Left colon (tissue), 2 donors: ENCODE data around the gene CDK6. TPM values are rescaled to one million over a fixed set of nuclear protein-coding genes. Genes with fewer than 3 reads are reported as not detected.

Experiments used
- ATAC-seq: fragments of 200-7000 bp; cut with Tn5 transposase; one replicate; pipeline ENCODE4 v1.9.1; 2020; ENCODE audit warnings: mild to moderate bottlenecking, moderate library complexity
- DNase-seq, 2 donors: peaks; one replicate each; pipeline ENCODE4 v3.0.0-alpha.2; 2020
- intact Hi-C, 2 donors: fragments of 100-400 bp; cut with DNase I in 1 of 2; cut with micrococcal nuclease in 1 of 2; formaldehyde crosslinking; loops; one replicate each; pipeline versions ENCODE4 v1.11.2 to v1.14.0; 2022; cut with DNase I, micrococcal nuclease
- total RNA-seq, 2 donors: library from RNA; stranded (reverse); fragmentation: NEBNext Ultra II Directional; extraction: Animal tissue kit (Norgen Biotek cat#: 25700); gene quantifications; one replicate each; pipeline ENCODE4 v1.2.1, GENCODE V29; 2021
- donor health status: DM: no; HTN: no; CAD: no.
- donor health status: DM: yes; HTN: yes; CAD: no.

CDK6 gene
- total RNA-seq, 2 donors from 2014 or later: 27.2 to 35.5 TPM

DNA sequence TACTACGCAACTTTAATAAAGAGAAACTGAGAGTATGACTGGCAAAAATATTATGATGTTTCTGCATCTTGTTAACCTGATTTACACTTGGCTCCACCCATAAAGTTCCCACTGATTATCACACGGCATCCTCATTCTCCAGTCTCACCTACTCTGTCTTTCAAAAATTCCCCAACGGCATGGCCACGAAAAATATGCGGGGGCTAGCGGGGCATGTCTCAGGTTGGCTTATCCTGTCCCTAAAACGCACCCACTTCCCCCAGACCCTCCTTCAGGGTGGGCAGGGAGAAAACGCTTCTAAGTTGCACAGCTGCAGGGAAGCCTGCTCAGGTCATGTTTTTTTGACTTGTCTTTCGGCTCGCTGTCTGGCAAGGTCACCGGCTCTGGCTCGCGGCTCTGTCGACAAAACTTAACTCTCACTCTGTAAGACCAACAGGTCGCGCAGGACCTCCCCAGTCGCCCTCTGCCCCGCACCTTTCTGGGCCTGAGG lies 3.8 kb downstream of the CDK6 start:
- peak; percentile 0 for ATAC-seq
- no peak for DNase-seq
- intact Hi-C loops: loop anchor here in 1 of 2 donors (10.0 kb wide), 2 partner anchors 118 to 208 kb away; no protein-coding TSS in a partner anchor

DNA sequence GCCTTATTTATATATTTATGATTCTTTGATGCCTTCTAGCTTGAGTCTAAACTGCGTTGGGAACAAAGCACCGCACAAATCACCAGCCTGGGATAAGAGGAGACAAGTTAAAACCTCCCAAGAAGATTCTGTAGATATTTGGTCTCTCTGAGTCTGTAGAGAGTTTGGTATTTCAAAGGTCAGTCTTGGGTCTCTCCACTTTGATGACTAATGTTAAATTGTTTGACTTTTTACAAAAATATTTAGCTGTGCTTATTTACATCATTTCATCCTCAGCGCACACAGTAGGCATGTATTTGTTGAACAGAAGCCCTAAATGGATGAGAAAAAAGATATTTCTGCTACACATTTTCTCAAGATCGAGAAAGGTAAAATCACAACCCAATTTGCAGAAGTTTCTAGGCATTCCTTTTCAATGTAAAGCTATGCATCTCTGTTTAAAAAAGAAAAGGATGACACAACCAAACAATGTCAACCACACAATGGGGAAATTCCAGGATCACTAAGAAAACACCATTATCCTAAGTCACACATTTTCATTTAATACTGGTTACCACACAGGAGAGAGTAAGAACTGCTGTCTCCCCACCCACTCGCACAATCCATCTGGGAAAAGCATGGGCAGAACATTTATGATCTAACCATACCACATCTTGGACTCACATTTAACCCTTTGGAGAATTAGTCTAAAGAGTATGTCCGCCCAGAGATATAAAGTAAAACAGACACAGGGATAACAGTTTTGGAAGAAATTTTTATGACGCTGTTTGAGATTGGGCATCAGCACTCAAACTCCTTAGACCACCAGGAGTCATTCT lies 4.4 kb downstream of the CDK6 start:
- intact Hi-C loops: loop anchor here in 1 of 2 donors (10.0 kb wide), 2 partner anchors 117 to 207 kb away; no protein-coding TSS in a partner anchor
- no peak for ATAC-seq

DNA sequence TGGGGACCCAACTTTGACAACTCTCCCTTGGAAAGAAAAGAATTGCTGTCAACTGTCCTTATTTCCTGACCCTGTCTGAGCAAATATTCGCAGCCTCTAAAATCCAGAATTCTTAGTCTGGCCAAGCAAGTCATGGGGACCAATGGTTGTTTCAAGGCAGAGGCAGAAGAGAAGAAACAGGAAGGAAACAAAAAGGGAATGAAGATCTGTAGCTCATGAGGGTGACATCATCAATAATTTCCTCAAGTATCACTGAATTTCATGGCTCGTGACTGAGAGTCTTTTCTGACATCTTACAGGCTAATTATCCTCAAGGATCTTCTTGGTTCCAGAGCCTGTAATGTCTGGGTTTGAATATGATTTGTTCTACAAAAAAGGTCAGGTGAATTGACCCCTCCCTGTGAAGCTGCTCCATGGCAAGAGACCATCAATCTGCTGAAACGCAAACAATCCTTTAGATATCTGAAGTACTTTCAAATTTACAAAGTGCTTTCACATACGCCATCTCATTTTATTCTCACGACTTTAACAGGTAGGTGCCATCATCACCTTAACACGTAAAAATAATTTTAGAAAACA lies 5.8 kb downstream of the CDK6 start:
- DNase-seq (no peak), ATAC-seq (no peak)
- intact Hi-C loops: loop anchor here in 1 of 2 donors (10.0 kb wide), 2 partner anchors 116 to 206 kb away; no protein-coding TSS in a partner anchor

More for the DNA sequence above, 4.4 kb downstream of the CDK6 start:
- no peak for DNase-seq

DNA sequence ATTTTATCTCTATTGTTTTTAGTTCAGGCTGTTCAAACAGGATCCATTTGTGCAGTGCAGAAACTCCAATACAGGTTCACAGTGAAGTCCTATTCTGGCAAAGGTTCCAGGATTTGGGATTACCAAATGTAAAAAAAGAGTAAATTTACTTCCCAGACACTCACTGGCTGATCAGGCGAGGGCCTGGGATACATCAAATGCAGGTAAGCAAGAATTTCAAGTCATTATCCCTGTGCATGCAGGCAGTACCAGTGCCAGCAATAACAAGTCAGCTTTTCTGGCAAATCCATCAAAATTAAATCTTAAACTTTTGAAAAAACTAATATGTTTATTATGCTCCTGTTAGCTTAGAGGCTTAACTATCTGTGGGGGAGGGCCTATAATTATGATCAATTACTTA lies 6.3 kb downstream of the CDK6 start:
- intact Hi-C loops: loop anchor here in 1 of 2 donors (10.0 kb wide), 2 partner anchors 115 to 205 kb away; no protein-coding TSS in a partner anchor
- no peak for DNase-seq
- no peak for ATAC-seq

DNA sequence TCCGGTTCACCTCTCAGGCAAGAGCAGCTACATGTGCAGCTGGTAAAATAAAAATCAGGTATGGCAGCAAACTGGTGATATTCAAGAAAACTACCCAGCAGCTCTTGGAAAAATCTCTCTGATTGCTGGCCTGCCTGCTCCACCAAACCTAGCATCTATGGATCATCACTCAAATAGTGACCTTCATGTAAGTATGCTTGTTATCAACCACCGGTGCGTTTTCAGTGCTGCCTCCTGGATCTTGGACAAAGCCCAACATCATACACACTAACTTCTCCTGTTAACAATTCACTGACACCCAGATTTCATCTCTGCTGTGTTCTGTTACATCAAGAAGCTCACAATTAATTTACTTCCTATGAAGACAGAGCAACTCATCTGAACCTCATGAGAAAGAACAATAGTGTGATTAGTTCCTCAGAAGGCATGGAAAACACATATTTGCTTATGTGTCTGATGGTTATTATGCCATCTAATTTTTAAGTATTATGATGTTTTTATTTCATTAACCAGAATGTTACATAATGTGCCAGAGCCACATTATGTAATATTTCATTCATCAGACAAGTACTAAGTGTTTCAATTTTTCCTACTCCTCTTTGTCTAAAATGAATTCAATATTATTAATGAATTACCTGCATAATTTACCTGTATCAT lies 8.8 kb downstream of the CDK6 start:
- no peak for DNase-seq
- ATAC-seq: no peak
- intact Hi-C loops: no loop called here

DNA sequence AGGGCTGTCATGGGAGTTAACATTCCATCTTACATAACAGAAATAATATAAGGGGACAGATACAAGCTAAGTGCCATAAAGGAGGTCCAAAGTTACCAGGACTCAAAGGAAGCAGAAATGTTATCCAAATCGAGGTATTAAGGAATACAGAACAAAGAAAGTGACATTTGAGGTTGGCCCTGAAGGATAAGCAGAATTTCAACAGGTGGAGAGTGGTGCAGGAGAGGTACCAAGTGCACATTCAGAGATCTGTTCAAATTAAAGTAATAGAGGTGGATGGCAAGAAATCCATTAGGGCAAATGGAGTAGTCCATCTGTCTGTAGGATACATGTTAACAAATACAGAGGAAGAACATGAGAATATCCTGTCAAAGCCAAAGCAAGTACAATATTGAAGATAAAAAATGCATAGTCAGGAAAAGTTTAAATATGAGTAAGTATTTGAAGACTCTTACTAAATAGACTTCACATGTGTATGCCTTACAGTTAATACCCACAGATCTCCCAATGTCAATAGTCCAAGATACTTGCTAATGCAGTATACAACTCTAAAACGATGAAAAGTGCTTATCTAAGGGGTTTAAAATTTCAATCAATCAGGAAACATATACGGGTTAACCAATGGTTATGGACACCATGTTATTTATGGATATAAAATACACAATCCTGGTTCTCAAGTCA lies 10.0 kb downstream of the CDK6 start:
- ATAC-seq (no peak), DNase-seq (no peak)
- intact Hi-C loops: no loop called here

DNA sequence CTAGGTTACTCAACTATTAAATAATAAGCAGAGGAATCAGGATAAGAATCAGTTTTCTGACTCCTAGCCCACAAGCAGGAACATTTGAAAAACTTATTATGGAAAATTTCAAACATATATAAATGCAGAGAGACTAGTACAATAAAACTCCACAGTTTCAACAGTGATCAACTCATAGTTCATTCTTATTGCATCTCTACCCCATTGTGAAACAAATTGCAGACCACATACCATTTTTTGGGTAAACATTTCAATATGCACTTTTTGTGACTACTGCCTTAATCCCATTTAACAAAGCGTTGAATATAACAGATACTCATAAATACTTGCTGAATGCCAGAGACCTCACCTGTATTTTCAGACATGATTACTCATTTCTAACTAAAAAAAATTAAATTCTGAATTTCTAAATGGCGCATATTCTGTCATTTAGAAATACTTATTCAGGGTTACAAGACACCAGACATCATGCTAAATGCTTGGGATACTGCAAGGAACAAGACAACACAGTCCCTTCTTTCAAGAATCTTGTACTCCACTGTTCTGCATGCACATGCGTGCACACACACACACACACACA lies 11.4 kb downstream of the CDK6 start:
- DNase-seq (no peak), ATAC-seq (no peak)
- intact Hi-C loops: no loop called here

DNA sequence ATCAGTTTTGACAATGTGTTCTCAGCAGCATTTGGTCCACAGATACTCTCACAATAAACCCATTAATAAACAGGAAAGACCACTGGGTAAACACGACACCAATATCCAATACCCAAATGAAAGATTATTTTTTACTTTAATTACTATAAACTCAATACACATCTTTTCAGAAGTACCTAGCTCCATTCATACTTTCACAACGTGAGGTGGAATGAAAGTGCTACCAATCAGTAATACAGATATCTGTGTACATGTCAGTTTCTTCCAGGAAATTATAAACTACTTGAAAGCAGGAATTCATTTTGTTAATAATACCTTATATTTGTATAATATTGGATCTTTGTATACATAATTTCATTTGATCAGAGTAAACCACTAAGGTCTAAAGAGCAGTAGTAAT lies 11.9 kb downstream of the CDK6 start:
- intact Hi-C loops: no loop called here
- no peak for ATAC-seq
- no peak for DNase-seq

DNA sequence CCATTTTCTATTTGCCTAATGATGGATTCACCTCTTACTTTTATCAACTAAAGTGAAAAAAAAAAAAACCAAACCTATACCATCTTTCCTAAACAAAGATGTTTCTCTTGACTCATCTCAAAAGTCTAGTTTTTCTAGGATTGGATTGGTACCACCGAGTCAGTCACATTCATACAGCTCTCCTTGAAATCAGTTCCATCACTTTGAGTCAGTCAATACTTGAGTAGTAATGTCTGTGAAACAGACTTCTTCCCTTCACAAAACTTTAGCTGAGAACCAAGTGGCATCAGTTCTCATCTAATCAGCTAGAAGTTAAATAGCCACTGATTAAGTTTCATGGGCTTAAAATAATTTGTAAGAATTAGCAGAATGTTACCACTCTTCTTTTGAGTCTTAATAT lies 13.3 kb downstream of the CDK6 start:
- intact Hi-C loops: no loop called here
- DNase-seq (no peak), ATAC-seq (no peak)

DNA sequence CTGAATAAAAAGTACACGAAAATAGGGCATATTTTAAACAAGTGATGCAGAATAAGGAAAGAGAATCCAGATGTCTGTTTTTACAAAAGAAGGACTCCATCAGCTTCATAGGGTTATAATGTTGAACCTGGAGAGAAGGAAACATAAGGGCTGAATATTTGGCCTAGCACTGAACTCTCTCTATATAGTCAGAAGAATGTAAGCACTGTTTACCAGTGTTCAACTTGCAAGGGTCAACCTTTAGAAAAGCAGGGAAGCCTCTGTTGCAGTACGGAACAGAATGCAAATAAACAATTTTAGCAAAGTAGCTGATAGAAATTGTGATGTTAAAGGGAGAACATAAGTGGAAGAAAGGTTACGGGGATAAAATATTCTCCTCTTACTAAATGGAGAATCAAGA lies 16.2 kb downstream of the CDK6 start:
- ATAC-seq (no peak), DNase-seq (no peak)
- intact Hi-C loops: no loop called here

DNA sequence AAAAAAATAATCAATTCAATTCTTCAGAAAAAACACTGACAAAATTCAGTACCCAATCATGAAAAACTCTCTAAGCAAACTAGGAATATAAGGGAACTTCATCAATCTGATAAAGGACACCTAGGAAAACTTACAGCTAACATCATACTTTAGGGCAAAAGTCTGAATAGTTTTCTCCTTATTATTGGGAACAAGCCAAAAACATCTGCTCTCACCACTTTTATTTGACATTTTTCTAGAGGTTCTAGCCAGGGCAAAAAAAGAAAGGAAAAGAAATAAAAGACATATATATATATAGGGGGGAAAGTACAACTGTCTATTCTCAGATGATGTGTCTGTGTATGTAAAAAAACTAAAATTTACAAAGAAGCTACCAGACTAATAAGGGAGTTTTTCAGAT lies 19.0 kb downstream of the CDK6 start:
- intact Hi-C loops: no loop called here
- DNase-seq (no peak), ATAC-seq (no peak)

DNA sequence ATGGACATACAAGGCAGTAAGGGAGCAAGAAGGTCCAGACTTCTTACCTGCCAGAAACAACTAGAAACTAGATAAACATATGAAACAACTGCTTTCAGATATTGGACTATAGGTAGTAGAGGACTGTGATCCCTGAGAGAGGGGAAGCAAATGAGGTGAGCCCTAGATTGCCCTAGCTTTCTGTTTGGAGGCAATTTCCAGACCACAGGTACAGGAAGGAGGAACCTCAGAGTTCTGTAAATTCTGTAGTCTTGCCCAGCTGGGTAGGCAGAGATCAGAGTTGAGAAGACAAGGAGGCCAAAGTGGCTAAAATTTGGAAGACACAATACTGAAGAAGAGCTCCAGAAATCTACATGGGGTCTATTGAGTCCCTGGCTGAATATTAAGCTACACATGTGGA lies 21.0 kb downstream of the CDK6 start:
- ATAC-seq: peak; percentile 22
- no peak for DNase-seq
- intact Hi-C loops: no loop called here

DNA sequence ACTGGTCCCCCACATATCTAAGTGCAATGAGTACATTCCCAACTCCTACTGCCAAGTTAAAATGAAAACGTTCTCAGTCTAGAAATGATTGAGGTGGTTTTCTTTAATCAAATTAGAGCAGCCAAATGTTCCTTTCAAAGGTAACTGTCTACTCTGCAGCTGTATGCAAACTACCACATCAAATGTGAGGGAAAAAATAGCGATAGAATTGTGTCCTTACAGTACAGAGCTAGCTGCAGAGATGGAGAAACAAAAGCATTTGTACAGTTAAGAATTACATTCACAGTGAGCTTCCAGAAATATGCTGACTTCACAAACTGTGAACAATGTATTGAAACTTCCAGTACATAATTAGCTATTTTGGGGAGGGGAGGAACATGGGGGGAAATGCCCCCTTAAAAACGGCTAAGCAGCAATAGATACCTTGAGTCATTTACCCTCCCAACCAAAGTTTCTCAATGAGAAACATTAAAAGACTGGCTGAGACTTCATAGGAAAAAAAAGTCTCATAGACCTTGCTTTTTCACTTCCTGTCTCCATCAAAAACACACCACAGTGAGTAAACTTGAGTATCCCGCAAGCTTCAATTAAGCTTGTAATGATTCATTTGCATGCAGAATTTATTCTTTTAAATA lies 22.9 kb downstream of the CDK6 start:
- DNase-seq (no peak), ATAC-seq (no peak)
- intact Hi-C loops: no loop called here

DNA sequence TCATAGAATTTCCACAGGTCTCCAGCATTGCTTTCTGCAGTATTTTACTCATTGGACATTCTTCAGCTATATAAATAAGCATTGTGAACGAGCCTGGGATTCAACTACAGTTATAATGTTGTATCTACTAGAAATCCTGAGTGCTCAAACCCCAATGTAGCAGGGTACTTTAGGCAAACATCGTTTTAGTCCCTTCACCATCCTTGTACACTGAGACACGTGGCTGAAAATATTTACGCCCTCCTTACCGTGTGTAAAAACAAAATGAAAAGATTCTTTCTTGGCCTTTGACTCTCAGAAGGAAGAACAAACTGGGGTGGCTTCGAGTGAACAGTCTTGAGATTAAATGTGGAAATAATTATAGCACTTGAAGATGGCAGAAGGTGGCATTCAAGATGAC lies 25.2 kb downstream of the CDK6 start:
- intact Hi-C loops: no loop called here

DNA sequence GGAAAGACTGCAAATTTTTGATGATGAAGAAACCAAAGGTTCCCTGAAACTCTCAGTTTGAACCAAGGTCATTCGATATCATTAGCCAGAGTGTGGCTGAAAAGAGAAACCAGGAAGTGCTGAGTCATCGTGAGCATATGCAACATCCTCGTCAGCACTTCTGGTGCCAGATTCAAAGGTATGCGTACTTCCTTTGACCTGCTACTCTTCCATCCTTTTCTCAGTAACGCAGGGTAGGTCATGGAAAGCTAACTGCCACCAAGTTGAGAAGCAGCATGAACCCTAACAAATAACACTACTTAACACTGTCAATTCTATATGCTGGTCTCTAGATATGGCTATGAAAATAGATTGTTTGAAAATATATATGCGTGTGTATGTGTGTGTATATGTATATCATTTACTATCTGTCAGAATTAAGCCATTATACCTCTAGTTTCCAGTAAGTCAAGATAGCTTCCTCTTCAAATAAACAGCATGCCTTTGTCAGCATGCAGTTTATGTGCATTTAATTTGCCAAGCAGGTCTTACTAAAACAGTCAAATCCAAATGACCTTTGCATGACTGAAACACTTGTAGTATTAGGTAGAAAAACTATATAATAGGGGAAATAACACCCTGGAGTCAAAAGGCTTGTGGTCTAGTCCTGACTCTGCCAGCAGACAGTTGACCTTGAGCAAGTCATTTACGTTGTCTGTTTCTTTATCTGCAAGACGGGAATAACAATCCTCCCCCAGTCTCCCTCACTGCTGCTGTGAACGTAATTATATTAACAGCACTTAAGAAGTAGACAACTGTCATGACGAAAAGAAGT lies 26.4 kb downstream of the CDK6 start:
- DNase-seq: peak; percentile 61 to 80
- intact Hi-C loops: no loop called here
- peak; percentile 97 for ATAC-seq

More for the DNA sequence above, 25.2 kb downstream of the CDK6 start:
- DNase-seq (no peak), ATAC-seq (no peak)

DNA sequence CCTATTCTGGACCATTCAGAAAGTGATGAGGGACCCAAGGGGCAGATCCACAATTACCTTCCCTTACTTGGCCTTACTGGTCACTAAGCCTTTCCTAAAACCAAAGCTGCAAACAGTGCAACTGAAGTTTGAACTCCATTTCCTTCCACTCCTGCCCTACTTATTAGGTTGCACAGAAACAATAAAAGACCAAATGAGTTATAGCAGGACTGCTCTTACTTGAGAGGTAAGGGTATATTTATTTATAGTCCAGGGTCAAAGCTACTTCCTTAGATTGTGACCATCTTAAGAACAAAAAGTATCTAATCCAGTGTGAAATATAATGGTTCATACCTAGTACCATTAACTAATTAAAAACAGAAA lies 27.0 kb downstream of the CDK6 start:
- DNase-seq (no peak), ATAC-seq (peak; percentile 32)
- intact Hi-C loops: no loop called here

DNA sequence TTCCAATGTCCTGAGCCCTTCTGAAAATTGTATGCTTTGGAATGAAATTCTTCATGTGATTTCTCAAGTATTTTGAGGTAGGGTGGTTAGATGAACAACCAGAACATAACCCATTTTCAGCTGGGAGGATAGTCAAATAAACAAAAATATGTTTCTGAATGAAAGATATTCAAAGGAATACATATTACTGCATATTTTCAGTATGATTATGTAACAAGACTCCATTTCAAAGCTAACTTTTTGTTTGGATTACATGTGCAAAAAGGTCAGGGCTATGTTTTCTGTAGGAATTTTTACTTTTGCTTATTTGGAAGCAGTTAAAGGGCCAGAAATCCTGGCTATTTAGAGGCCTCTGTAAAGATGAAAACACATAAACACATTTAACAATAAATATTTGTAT lies 27.7 kb downstream of the CDK6 start:
- DNase-seq: no peak
- no peak for ATAC-seq
- intact Hi-C loops: no loop called here

DNA sequence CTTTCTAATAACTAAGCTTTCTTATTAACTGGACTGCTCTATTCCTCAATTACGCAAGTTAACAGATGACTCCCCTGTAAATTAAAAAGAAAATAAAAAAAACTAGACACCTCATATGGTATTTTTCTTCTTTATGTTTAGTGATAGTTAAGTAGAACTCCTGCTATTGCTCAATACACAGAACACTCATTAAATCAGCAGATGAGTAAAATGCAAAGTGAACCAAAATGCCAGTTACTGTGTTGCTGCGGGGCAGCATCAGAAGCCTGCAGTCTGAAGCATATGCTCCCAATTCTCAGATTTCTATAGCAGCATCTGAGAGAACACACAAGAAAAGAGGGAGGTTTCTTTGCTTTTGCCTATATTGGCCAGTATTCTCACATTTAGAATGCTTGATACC lies 28.4 kb downstream of the CDK6 start:
- no peak for DNase-seq
- intact Hi-C loops: no loop called here

More for the DNA sequence above, 28.4 kb downstream of the CDK6 start:
- ATAC-seq: no peak
